ENCODE results near the gene NUDT14. TPM values are rescaled to one million over a fixed set of nuclear protein-coding genes. Genes with fewer than 3 reads are reported as not detected.

Gene NUDT14
- total RNA-seq, 1 experiment from 2014 or later, result 15.8 TPM

DNA sequence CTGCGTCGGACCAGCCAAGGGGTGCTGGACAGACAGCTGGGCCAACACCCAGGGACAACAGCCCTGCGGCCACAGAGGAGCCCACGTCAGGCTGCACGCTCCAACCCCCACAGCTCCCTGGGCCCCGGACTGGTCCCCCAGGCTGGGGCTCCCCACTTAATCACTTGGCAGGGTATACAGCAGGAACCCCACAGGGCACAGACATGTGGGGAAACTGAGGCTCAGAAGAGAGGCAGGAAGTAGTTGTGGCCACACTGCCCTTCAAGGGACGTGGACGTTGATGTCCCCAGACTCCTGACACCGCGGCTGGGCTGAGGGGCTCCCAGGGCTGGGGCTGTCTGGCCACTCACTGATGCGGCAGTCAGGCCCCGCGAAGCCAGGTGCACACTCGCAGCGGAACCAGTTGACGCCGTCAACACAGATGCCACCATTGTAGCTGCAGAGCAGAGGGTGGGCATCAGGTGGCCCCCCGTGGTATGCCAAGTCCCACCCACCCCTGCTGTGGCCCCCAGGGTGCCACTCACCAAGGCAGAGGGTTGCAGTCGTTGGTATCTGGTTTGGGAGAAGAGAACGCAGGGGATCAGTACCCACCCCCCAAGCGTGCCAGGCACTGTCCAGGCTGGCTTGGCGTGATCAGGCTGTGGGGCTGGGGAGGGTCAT is 34.0 kb downstream of the NUDT14 start:
- no peak for DNase-seq (ENCODE audit: low read depth)

DNA sequence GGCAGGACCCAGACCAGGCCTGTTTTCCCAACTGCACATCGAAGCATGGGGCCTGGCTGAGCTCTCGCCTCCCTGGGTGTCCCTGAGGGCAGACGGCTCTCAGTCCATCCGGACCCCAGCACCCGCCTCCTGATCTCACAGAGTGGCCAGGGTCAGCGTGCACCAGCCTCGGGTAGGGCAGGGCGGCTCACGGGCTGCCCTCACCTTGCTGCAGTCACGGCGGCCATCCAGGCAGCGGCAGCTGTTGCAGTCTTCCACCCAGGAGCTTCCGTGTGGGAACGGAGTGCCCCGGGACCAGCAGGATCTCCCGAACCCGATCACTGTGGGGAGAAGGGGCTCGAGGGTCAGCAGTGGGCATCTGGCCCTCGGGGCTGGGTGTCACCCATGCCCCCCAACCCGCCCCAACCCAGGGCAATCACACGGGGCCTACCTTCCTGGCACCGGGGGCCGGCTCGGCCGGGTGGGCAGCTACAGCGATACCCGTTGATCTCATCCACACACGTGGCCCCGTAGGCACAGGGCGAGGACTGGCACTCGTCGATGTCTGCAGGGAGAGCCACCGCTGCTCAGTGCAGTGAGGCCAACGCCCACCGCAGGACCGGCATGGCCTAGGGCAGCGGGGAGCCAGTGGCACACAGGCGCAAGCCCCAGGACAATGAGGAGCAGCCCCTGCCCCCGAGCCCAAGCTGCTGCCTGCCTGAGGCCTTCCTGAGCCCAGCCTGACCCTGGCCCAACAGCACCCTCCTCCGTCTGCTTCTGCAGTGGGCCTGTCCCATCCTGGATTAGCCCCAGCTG is 34.7 kb downstream of the NUDT14 start:
- no peak for DNase-seq (ENCODE audit: low read depth)

DNA sequence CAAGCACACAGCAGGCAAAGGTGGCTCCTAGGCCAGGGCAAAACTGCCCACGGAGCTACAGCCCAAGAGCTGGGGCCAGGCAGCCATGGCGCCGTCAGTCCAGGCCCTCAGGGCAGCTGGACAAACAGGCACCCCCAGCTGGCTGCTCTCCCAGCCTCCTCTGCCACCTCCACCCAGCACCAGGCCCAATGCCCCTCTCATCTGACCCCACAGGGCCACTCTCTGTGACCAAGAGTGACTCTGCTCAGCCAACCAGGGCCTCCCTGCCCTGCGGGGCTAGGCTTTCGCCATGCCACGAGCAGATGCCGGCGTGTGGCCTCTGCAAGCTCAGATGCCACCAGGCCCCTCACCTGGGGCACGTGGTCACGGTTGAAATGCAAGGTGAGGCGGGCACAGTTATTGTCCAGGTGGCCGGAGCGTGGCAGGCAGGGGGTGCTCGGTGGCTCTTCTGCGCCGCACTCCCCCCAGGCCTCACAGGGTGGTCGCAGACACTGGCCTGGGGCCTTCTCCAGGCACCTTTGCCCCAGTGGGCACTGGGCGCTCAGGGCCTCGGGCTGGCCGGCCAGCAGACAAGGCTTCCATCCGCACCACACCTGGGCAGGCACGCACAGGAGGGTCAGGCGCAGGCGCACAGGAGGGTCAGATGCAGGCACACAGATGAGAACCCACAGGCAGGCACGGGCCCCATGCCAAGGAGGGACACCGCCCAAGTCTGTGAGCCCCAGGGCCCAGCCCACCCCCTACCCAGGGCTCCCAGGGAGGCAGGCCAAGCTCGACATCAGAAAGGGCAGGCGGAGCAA is 35.5 kb downstream of the NUDT14 start:
- DNase-seq (ENCODE audit: low read depth), result no peak

GRCh38 chr14:105144666-105145380 is 36.3 kb downstream of the NUDT14 start:
- no peak for DNase-seq (ENCODE audit: low read depth)

DNA sequence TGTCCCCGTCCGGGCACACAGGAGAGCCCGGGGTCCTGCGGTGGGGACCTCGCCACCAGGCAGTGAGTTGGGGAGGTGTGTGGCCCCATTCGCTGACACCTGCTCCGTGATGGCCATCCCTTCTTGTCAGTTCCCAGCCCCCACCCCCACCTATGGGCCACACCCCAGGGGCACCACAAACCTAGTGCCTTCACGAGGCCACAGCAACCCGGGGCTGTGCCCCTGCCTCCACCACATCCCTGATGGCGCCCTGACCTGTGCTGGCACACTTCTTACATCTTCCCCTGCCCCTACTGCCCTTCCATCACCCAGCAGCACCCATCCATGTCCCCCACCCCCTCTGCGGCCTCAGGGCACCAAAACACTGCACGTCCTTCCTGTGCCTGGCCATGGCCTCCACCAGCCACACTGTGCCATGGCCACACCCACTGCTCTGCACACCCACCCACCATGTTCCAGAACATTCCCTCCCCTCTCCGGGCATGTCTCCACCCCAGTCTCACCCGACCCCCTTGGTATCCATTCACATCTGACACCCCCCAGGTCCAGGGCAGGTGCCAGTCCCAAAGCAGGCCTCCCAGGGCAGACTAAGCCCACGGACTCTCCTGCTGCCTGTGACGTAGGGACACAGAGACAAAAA is 37.0 kb downstream of the NUDT14 start:
- no peak for DNase-seq (ENCODE audit: low read depth)

- DNase-seq (ENCODE audit: low read depth), result no peak
Measured at GRCh38 chr14:105143451-105144025, 37.6 kb downstream of the NUDT14 start.

DNA sequence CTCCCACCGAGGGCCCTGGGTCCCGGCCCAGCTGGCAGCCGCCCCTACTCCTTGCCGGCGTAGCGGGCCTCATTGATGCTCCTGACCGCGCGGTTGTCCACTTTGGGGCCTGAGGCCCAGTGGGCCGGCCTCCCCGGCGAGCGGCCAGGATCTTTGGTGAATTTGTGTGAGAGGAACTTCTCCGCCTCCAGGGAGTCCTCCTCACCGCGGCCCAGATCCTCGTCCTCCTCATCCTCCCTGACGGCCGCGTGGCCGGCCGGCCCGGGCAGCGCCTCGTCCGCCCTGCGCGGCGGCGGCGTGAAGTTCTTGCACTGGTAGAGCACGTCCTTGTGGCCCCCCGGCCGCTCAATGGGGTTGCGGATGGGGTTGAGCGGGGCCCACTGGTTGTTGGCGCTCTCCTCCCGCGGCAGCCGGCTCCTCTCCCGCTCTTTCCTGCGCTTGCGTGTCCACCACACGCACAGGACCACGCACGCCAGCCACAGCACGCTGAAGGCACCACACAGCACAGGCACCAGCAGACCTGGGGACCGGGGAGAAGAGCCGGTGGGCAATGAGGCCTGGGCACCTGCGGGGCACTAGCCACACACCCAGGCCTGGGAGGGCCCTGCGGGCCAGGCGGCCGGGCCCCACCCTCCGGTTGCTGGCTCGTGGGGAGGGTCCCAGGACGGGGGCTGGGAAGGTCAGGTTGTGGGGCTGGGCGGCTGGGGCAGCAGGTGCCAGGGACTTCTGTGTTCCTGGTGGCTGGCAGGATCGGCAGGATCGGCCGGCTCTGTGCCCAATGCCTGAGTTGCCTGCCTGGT is 38.3 kb downstream of the NUDT14 start:
- DNase-seq (ENCODE audit: low read depth), result no peak

DNA sequence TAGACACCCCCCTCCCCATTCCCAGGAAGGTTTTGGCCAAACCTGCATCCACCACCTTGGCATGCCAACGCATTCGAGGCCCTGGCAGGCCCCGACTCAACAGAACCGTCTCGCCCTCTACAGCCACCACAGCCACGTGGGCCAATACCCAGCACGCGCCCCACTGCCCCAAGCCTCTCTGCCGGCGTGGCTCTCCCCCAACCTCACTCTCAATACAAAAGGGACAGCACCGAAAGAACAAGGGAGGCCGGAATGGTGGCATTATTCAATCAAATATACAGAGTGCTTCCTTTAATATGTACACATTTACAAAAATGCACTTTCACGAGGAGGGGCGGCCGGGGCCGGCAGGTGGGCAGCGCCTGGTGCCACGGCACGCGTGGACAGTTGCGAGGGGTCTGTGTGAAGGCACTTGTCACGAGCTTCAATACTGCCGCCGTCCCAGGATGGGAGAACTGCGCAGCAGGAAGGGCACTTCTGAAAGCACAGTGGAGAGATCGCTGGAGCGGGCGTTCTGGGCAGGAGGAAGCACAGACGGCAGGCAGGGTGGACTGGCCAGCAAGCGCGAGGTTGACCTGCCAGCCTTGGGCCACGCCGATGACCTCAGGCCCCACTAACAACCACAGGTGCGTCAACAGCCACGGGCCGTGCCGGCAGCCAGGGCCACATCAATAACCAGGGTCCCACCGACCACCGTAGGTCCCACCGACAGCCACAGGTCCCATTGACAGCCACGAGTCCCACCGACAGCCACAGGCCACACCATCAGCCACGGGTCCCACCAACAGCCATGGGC is 39.4 kb downstream of the NUDT14 start:
- DNase-seq (ENCODE audit: low read depth), result no peak

- no peak for DNase-seq (ENCODE audit: low read depth)
Measured at GRCh38 chr14:105141026-105141425, 40.1 kb downstream of the NUDT14 start.

DNA sequence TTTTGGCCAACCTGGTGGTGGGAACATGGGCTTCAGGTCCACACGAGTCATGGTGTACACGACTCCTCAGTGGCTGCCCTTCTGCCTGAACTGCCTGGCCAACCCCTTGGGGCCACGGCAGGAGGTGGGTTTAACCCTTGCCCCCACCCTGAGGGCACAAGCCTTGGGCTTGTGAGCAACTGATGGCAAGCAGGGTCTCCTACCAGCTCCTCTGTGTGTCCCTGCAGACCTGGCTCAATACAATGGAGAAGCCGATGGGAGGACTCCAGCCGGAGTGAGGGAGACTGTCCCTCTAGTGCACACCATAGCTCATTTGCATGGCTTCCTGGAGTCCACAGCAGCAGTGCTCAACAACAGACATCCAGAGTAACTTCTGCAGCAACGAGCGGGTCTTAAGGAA is 40.5 kb downstream of the NUDT14 start:
- no peak for DNase-seq (ENCODE audit: low read depth)

DNA sequence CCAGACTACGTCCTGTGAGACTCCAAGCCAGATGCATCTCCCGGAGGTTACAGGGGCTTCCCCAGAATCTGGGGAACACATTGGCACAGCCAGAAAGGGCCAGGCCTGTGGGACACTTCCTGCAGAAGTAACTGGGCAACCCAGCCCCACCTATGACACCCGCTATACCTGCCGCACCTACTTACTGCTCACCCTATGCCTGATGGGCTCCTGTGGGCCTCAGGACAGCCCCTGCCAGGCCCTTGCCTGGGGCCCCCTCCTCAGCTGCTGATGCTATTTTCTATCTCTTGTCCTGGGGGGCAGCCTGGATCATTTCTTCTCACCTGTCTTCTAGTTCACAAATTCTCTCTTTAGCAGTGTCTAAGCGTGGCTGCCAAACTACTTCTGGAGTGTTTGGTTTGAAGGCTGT is 41.3 kb downstream of the NUDT14 start:
- DNase-seq (ENCODE audit: low read depth), result no peak

DNA sequence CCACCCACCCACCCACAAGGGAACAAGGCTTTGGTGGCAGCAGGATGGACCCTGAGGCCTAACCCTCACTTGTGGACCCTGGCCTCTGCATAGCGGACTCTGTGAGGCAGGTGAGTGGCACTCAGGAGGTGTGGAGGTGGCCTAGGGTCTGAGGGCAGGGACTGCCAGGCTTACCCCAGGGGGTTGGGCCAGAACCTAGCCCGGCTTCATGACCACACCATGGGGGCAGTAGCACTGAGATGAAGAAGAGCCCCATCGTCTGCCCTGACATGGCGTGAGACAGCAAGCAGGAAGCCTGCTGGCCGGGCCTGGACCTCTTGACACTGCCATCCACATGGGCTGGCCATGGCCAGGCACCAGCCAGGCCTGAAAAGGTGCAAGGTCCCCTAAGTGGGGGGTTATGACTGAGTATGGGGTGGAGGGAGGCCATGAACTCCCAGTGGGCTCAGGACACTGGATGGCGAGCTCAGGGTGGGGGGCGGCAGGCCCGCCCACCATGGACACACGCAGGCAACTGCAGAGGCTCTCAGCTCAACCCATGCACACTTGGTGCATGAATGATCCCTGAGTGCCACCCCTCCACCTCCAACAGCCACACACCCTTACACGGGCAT is 41.8 kb downstream of the NUDT14 start:
- DNase-seq (ENCODE audit: low read depth), result no peak

DNA sequence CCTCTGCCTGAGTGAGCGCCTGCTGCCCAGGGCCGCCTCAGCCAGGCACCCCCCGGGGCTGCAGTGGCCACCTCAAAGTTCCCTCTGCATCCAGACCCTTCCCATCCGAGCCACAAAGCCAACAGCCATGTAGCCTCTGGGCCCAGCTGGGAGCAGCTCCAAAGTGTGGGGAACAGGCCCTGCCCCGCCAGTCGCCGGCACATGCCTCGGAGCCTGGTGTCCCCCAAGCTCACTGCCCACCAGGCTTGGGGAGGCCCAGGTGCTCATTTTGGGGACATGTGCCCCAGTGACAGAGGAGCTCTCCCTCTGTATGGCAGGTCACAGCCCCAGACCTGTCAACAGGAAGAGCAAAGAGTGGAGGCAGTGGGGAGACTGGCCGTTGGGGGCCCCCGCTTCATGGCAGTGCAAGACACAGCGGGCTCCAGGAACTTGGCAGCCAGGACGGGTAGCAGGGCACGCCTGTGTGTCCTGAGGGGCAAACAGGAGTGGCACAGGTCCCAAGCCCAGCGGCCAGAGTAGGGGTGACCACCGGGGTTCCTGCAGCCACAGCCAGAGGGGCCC is 42.5 kb downstream of the NUDT14 start:
- DNase-seq (ENCODE audit: low read depth), result no peak

DNA sequence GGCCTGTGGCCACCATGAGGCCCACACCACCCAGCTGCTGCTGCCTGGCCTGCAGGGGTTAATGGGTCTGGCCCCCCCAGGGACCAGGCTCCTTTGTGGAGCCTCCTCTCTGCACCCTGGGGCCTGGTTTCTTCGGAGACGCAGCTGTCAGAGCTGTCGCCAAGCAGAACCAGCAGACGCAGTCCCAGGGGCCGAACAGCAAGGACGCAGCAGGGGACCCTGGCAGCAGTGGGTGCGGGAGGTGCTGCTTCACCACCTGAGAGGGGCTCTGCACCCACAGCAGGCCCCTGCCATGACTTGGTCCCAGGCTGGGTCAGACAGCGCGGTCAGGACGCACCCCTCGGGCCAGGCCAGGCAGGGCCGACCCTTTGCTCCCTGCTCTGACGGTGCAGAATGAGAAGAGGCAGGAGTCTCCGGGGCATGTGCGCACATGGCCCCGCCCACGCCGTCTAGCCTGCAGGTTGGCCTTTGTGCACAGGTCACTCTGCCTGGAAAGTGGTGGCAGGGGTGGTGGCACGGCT is 43.0 kb downstream of the NUDT14 start:
- no peak for DNase-seq (ENCODE audit: low read depth)

- DNase-seq (ENCODE audit: low read depth), result no peak
Measured at GRCh38 chr14:105137481-105138020, 43.6 kb downstream of the NUDT14 start.

- DNase-seq (ENCODE audit: low read depth), result no peak
Measured at GRCh38 chr14:105136401-105137322, 44.5 kb downstream of the NUDT14 start.
